AG09319 (cell line): Measurements from ENCODE around the gene ENDOG.
A peak's percentile ranks its signal among the peaks of the same experiment; 100 is the strongest.

ENCODE experiments used
- DNase-seq: peaks from one replicate; pipeline ENCODE4 v3.0.0-alpha.2; 2010; ENCODE audit warnings: low read depth; ENCODE audit errors: extremely low read depth
- CTCF ChIP-seq: IDR thresholded peaks from 2 replicates; pipeline ENCODE4 v1.5.1; 2011; ENCODE audit warnings: low read depth, mild to moderate bottlenecking, inconsistent platforms, low read length, moderate library complexity

ENDOG gene

GRCh38 chr9:128818099-128818838 is at the start of gene ENDOG:
TSS of gene ENDOG (plus strand) at chr9:128818500. CDS start at chr9:128818685, 185 bp downstream.
- peak; percentile 92 for DNase-seq
- TF ChIP-seq CTCF: peak; percentile 96

GRCh38 chr9:128768606-128769005 is 49.7 kb upstream of the ENDOG start:
- no peak for DNase-seq
- no peak for TF ChIP-seq CTCF

GRCh38 chr9:128770286-128771030 is 47.8 kb upstream of the ENDOG start:
- no peak for TF ChIP-seq CTCF
- no peak for DNase-seq

- TF ChIP-seq CTCF: no peak
- DNase-seq: no peak
Measured at GRCh38 chr9:128771094-128771721, 47.1 kb upstream of the ENDOG start.

- peak; percentile 69 for DNase-seq
- no peak for TF ChIP-seq CTCF
Measured at GRCh38 chr9:128771745-128772519, 46.4 kb upstream of the ENDOG start, which contains the start of gene ZER1. TSS of gene ZER1 (minus strand) at chr9:128771927. CDS start at chr9:128755565, 16,362 bp downstream.

- TF ChIP-seq CTCF: no peak
- no peak for DNase-seq
Measured at GRCh38 chr9:128773049-128773448, 45.3 kb upstream of the ENDOG start.
